Ishikawa (cell line): ENCODE measurements around the gene DPYD.

ENCODE experiments used
- CEBPB ChIP-seq: IDR thresholded peaks from 2 replicates; pipeline ENCODE4 v1.6.1; 2012
- CREB1 ChIP-seq: IDR thresholded peaks from 2 replicates; pipeline ENCODE4 v1.6.1; 2012; ENCODE audit warnings: low read depth
- EGR1 ChIP-seq: IDR thresholded peaks from 2 replicates; pipeline ENCODE4 v1.6.1; 2012
- EP300 ChIP-seq: IDR thresholded peaks from 2 replicates; pipeline ENCODE4 v1.6.1; 2012; ENCODE audit warnings: borderline replicate concordance
- FOXM1 ChIP-seq: IDR thresholded peaks from 2 replicates; pipeline ENCODE4 v1.6.1; 2012; ENCODE audit warnings: low read depth, borderline replicate concordance
- NFIC ChIP-seq: IDR thresholded peaks from 2 replicates; pipeline ENCODE4 v1.6.1; 2012
- RAD21 ChIP-seq: IDR thresholded peaks from 2 replicates; pipeline ENCODE4 v1.6.1; 2012; ENCODE audit warnings: low read depth
- TAF1 ChIP-seq: IDR thresholded peaks from 2 replicates; pipeline ENCODE4 v1.6.1; 2012; ENCODE audit warnings: low read depth, mild to moderate bottlenecking
- YY1 ChIP-seq: IDR thresholded peaks from 2 replicates; pipeline ENCODE4 v1.6.1; 2012; ENCODE audit warnings: low read depth
- TF ChIP-seq, protein P1 (sequence below): IDR thresholded peaks from 2 replicates; pipeline ENCODE4 v1.6.1; 2012; ENCODE audit warnings: low read depth, mild to moderate bottlenecking
- TF ChIP-seq, protein P2 (sequence below): IDR thresholded peaks from 2 replicates; pipeline ENCODE4 v1.6.1; 2012
- TF ChIP-seq, protein P3 (sequence below): IDR thresholded peaks from 2 replicates; pipeline ENCODE4 v1.6.1; 2012

DNA sequence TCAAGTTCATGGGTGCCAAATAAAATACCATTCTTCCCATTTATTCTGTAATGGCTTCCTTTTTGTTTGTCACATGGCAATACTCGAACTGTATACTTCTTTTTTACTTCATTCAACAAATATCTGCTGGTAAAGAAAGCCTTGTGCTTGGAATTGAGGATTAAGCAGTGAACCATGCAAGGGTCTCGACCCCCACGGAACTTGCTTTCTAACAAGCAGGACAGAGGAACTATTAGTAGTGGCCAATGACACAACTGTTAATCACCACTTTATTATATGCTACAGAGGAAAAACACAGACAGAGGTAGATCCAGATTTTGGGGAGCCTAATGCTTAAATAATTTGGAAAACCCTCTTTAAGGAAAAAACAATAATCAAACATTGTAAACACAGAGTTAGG lies 542.2 kb downstream of the DPYD start:
- TF ChIP-seq, protein P1, sequence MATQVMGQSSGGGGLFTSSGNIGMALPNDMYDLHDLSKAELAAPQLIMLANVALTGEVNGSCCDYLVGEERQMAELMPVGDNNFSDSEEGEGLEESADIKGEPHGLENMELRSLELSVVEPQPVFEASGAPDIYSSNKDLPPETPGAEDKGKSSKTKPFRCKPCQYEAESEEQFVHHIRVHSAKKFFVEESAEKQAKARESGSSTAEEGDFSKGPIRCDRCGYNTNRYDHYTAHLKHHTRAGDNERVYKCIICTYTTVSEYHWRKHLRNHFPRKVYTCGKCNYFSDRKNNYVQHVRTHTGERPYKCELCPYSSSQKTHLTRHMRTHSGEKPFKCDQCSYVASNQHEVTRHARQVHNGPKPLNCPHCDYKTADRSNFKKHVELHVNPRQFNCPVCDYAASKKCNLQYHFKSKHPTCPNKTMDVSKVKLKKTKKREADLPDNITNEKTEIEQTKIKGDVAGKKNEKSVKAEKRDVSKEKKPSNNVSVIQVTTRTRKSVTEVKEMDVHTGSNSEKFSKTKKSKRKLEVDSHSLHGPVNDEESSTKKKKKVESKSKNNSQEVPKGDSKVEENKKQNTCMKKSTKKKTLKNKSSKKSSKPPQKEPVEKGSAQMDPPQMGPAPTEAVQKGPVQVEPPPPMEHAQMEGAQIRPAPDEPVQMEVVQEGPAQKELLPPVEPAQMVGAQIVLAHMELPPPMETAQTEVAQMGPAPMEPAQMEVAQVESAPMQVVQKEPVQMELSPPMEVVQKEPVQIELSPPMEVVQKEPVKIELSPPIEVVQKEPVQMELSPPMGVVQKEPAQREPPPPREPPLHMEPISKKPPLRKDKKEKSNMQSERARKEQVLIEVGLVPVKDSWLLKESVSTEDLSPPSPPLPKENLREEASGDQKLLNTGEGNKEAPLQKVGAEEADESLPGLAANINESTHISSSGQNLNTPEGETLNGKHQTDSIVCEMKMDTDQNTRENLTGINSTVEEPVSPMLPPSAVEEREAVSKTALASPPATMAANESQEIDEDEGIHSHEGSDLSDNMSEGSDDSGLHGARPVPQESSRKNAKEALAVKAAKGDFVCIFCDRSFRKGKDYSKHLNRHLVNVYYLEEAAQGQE = no peak
- TF ChIP-seq EP300 = no peak
- TF ChIP-seq FOXM1 = no peak
- TF ChIP-seq, protein P2, sequence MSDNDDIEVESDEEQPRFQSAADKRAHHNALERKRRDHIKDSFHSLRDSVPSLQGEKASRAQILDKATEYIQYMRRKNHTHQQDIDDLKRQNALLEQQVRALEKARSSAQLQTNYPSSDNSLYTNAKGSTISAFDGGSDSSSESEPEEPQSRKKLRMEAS = no peak
- TF ChIP-seq, protein P3, sequence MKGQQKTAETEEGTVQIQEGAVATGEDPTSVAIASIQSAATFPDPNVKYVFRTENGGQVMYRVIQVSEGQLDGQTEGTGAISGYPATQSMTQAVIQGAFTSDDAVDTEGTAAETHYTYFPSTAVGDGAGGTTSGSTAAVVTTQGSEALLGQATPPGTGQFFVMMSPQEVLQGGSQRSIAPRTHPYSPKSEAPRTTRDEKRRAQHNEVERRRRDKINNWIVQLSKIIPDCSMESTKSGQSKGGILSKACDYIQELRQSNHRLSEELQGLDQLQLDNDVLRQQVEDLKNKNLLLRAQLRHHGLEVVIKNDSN = no peak
- TF ChIP-seq NFIC = no peak
- no peak for TF ChIP-seq RAD21
- TF ChIP-seq CEBPB = no peak
- TF ChIP-seq YY1 = no peak
- TF ChIP-seq EGR1 = no peak
- TF ChIP-seq CREB1 = no peak
- TF ChIP-seq TAF1 = no peak
